IPS DF 6.9 (cell line): Measurements from ENCODE around the gene LRRN1.
"Not testable (repeated sequence)": the region's sequence is repeated elsewhere in the genome, so short reads cannot be mapped to it uniquely, and the experiment has no call there.

ENCODE experiments used
- DNase-seq: peaks from one replicate; pipeline ENCODE4 v3.0.0-alpha.2; 2013; ENCODE audit warnings: low read depth, low spot score
- H3K27ac ChIP-seq: one replicate; pipeline ENCODE4 v1.5.1; 2013; ENCODE audit warnings: low read length, control low read depth
- H3K27me3 ChIP-seq: 2 replicates; pipeline ENCODE4 v1.6.1; 2013; ENCODE audit warnings: mild to moderate bottlenecking, low read length; ENCODE audit not compliant: control insufficient read depth, insufficient read depth
- H3K36me3 ChIP-seq: 2 replicates; pipeline ENCODE4 v1.6.1; 2013; ENCODE audit warnings: low read length; ENCODE audit not compliant: control insufficient read depth, insufficient read depth
- H3K4me1 ChIP-seq: 2 replicates; pipeline ENCODE4 v1.6.1; 2013; ENCODE audit warnings: low read length; ENCODE audit not compliant: control insufficient read depth, insufficient read depth
- H3K4me3 ChIP-seq: 2 replicates; pipeline ENCODE4 v1.5.1; 2013; ENCODE audit warnings: mild to moderate bottlenecking, low read length
- H3K9me3 ChIP-seq: 2 replicates; pipeline ENCODE4 v1.6.1; 2013; ENCODE audit warnings: low read length, inconsistent platforms; ENCODE audit not compliant: control insufficient read depth, insufficient read depth
- WGBS: extraction: QIAGEN DNeasy Blood & Tissue Kit; methylation state at CpG from one replicate; pipeline ENCODE4 v1.1.7; 2013; ENCODE audit warnings: mixed read lengths, missing lambda C conversion rate; ENCODE audit not compliant: insufficient read length, insufficient coverage; 5-methylcytosine and 5-hydroxymethylcytosine counted together

The LRRN1 gene

GRCh38 chr3:3828417-3828816 lies 29.2 kb downstream of the LRRN1 start:
- not testable (repeated sequence) for H3K27ac ChIP-seq, H3K4me3 ChIP-seq, DNase-seq, H3K9me3 ChIP-seq, H3K4me1 ChIP-seq, H3K36me3 ChIP-seq, H3K27me3 ChIP-seq
- WGBS: no CpG with 5 or more reads among the region's 3 CpGs

- WGBS: no CpG with 5 or more reads among the region's 3 CpGs
- peaks cover 5% of the 10 kb centered on the region; the same call in 1 of the 2 replicates for H3K36me3 ChIP-seq
Observed at GRCh38 chr3:3836845-3837244, 37.6 kb downstream of the LRRN1 start.

GRCh38 chr3:3842356-3842755 lies 43.1 kb downstream of the LRRN1 start:
- H3K27me3 ChIP-seq: no peaks in the 10 kb centered on the region
- no CpG with 5 or more reads among the region's 2 CpGs for WGBS
- no peaks in the 10 kb centered on the region for H3K4me1 ChIP-seq
- H3K27ac ChIP-seq: no peak overlapping the region
- peaks cover 21% of the 10 kb centered on the region; the same call in 1 of the 2 replicates for H3K36me3 ChIP-seq
- H3K9me3 ChIP-seq: no peaks in the 10 kb centered on the region
- H3K4me3 ChIP-seq: no peak overlapping the region
- no peak for DNase-seq

More at GRCh38 chr3:3836845-3837244, 37.6 kb downstream of the LRRN1 start:
- H3K4me3 ChIP-seq: no peak overlapping the region
- no peaks in the 10 kb centered on the region for H3K9me3 ChIP-seq
- no peaks in the 10 kb centered on the region for H3K27me3 ChIP-seq
- no peak overlapping the region for H3K27ac ChIP-seq
- H3K4me1 ChIP-seq: no peaks in the 10 kb centered on the region
- no peak for DNase-seq

- Histone ChIP-seq H3K9me3 (no peaks in the 10 kb centered on the region), H3K36me3 (peaks cover 21% of the 10 kb centered on the region; the same call in 1 of the 2 replicates), H3K4me1 (0 out of 2 replicates have a peak, but pooled peaks cover 1% of the 10 kb centered on the region), H3K4me3 (no peak overlapping the region), H3K27ac (no peak overlapping the region), H3K27me3 (no peaks in the 10 kb centered on the region)
- no peak for DNase-seq
- no CpG with 5 or more reads among the region's 8 CpGs for WGBS
Observed at GRCh38 chr3:3847994-3848922, 49.0 kb downstream of the LRRN1 start.

GRCh38 chr3:3848923-3849275 lies 49.7 kb downstream of the LRRN1 start:
- H3K36me3 ChIP-seq: peaks cover 21% of the 10 kb centered on the region; the same call in 1 of the 2 replicates
- H3K9me3 ChIP-seq: no peaks in the 10 kb centered on the region
- WGBS: no CpG with 5 or more reads among the region's 8 CpGs
- H3K27me3 ChIP-seq: no peaks in the 10 kb centered on the region
- DNase-seq: no peak
- no peak overlapping the region for H3K27ac ChIP-seq
- H3K4me1 ChIP-seq: 0 out of 2 replicates have a peak, but pooled peaks cover 1% of the 10 kb centered on the region
- H3K4me3 ChIP-seq: no peak overlapping the region

GRCh38 chr3:3851621-3852323 lies 52.5 kb downstream of the LRRN1 start:
- Histone ChIP-seq H3K4me1 (0 out of 2 replicates have a peak, but pooled peaks cover 1% of the 10 kb centered on the region), H3K9me3 (no peaks in the 10 kb centered on the region), H3K4me3 (no peak overlapping the region), H3K27me3 (no peaks in the 10 kb centered on the region), H3K36me3 (no peaks in the 10 kb centered on the region), H3K27ac (no peak overlapping the region)
- no CpG with 5 or more reads among the region's 4 CpGs for WGBS
- DNase-seq: no peak

GRCh38 chr3:3853544-3853943 lies 54.3 kb downstream of the LRRN1 start:
- WGBS: no CpG with 5 or more reads among the region's 1 CpG
- no peak overlapping the region for H3K4me3 ChIP-seq
- no peak for DNase-seq
- H3K27me3 ChIP-seq: no peaks in the 10 kb centered on the region
- H3K9me3 ChIP-seq: no peaks in the 10 kb centered on the region
- H3K36me3 ChIP-seq: no peaks in the 10 kb centered on the region
- 0 out of 2 replicates have a peak, but pooled peaks cover 1% of the 10 kb centered on the region for H3K4me1 ChIP-seq
- H3K27ac ChIP-seq: no peak overlapping the region

GRCh38 chr3:3855056-3855455 lies 55.8 kb downstream of the LRRN1 start:
- no peaks in the 10 kb centered on the region for H3K36me3 ChIP-seq
- no peak for DNase-seq
- H3K4me3 ChIP-seq: no peak overlapping the region
- no peaks in the 10 kb centered on the region for H3K9me3 ChIP-seq
- no peak overlapping the region for H3K27ac ChIP-seq
- H3K4me1 ChIP-seq: no peaks in the 10 kb centered on the region
- H3K27me3 ChIP-seq: no peaks in the 10 kb centered on the region

GRCh38 chr3:3860235-3860634 lies 61.0 kb downstream of the LRRN1 start:
- Histone ChIP-seq H3K9me3 (no peaks in the 10 kb centered on the region), H3K4me3 (no peak overlapping the region), H3K27me3 (no peaks in the 10 kb centered on the region), H3K27ac (no peak overlapping the region), H3K4me1 (no peaks in the 10 kb centered on the region), H3K36me3 (no peaks in the 10 kb centered on the region)
- no peak for DNase-seq
- WGBS: no CpG with 5 or more reads among the region's 2 CpGs

GRCh38 chr3:3862534-3862933 lies 63.3 kb downstream of the LRRN1 start:
- Histone ChIP-seq H3K9me3 (no peaks in the 10 kb centered on the region), H3K27ac (no peak overlapping the region), H3K36me3 (no peaks in the 10 kb centered on the region), H3K27me3 (no peaks in the 10 kb centered on the region), H3K4me1 (no peaks in the 10 kb centered on the region), H3K4me3 (no peak overlapping the region)
- WGBS: no CpG with 5 or more reads among the region's 5 CpGs
- no peak for DNase-seq
